ENCODE data around the gene PLEKHJ1.

- no peak for TF ChIP-seq CTCF (IDR thresholded peaks at IDR 0.05)
- no peak for TF ChIP-seq POLR2A (IDR thresholded peaks at IDR 0.05)
These were observed 14.6 kb upstream of the PLEKHJ1 start for GRCh38 chr19:2250766-2251105.

Measured in right lobe of liver (tissue), 4 donors.